H1 (cell line): ENCODE results near the gene ETV5. TPM values are rescaled to one million over a fixed set of nuclear protein-coding genes. Genes with fewer than 3 reads are reported as not detected.

Experiments
- CBX5 ChIP-seq: fragments of 300-800, 300-1000 bp; sonication (generic); IDR thresholded peaks from 2 replicates; pipeline ENCODE4 v1.7.1; 2016; ENCODE audit warnings: antibody characterized with exemption, low read length, low read depth
- EZH2 ChIP-seq: fragments of 200-600 bp; sonication (generic); IDR thresholded peaks from 2 replicates; pipeline ENCODE4 v1.7.1; 2012; ENCODE audit warnings: low read depth, mild to moderate bottlenecking, moderate library complexity, low read length, inconsistent platforms; ENCODE audit not compliant: severe bottlenecking
- KDM4A ChIP-seq: IDR thresholded peaks from one replicate; pipeline ENCODE4 v1.7.1; 2012; ENCODE audit warnings: low read depth, mild to moderate bottlenecking, moderate library complexity, low read length, inconsistent platforms; ENCODE audit not compliant: severe bottlenecking
- PHF8 ChIP-seq: fragments of 200-600 bp; sonication (generic); conservative IDR thresholded peaks from 2 replicates; pipeline ENCODE4 v1.7.1; 2012; ENCODE audit warnings: low read depth, mild to moderate bottlenecking, inconsistent platforms, low read length, moderate library complexity
- RNF2 ChIP-seq: fragments of 200-900, 300-1000 bp; sonication (generic); IDR thresholded peaks from 2 replicates; pipeline ENCODE4 v1.7.1; 2016; ENCODE audit warnings: borderline replicate concordance, low read depth, mild to moderate bottlenecking, antibody characterized with exemption, low read length; ENCODE audit not compliant: poor library complexity, severe bottlenecking; ENCODE audit errors: missing control alignments
- TBP ChIP-seq: IDR thresholded peaks from 2 replicates; pipeline ENCODE4 v1.6.1; 2011; ENCODE audit warnings: low read depth, low read length, improper control_type of control experiment
- TCF12 ChIP-seq: IDR thresholded peaks from 2 replicates; pipeline ENCODE4 v1.6.1; 2011; ENCODE audit warnings: low read depth, mild to moderate bottlenecking, low read length
- polyA plus RNA-seq, 7 experiments: library from polyadenylated mRNA; depleted of rRNA in 3 of 7; stranded (reverse) in 5 of 7; unstranded in 2 of 7; fragments of >200 nt in 5 of 7; fragments of 200-250 nt in 2 of 7; gene quantifications; 1 replicate in 5 of 7; 2 replicates in 1 of 7; 4 replicates in 1 of 7; pipeline versions ENCODE4 v1.2.1 to v1.2.3, GENCODE V29; 2011 to 2013; ENCODE audit warnings: missing spikeins in 2 of 7, mixed read lengths in 2 of 7
- total RNA-seq: library from RNA; stranded (reverse); fragmentation: NEBNext Ultra II Directional; extraction: Animal tissue kit (Norgen Biotek cat#: 25700); gene quantifications from 2 replicates; pipeline ENCODE4 v1.2.1, GENCODE V29; 2021
- TF ChIP-seq, protein P1 (sequence below): fragments of 300-600 bp; sonication (generic); IDR thresholded peaks from 2 replicates; pipeline ENCODE4 v1.7.1; 2012; ENCODE audit warnings: low read length, moderate library complexity, mild to moderate bottlenecking, inconsistent platforms; ENCODE audit not compliant: insufficient replicate concordance

The ETV5 gene
- total and polyA plus RNA-seq, 2 of the 8 experiments (the other 6 are each of a cell fraction or from before 2014, with no cell fraction given), result 13.1 to 36.9 TPM

DNA sequence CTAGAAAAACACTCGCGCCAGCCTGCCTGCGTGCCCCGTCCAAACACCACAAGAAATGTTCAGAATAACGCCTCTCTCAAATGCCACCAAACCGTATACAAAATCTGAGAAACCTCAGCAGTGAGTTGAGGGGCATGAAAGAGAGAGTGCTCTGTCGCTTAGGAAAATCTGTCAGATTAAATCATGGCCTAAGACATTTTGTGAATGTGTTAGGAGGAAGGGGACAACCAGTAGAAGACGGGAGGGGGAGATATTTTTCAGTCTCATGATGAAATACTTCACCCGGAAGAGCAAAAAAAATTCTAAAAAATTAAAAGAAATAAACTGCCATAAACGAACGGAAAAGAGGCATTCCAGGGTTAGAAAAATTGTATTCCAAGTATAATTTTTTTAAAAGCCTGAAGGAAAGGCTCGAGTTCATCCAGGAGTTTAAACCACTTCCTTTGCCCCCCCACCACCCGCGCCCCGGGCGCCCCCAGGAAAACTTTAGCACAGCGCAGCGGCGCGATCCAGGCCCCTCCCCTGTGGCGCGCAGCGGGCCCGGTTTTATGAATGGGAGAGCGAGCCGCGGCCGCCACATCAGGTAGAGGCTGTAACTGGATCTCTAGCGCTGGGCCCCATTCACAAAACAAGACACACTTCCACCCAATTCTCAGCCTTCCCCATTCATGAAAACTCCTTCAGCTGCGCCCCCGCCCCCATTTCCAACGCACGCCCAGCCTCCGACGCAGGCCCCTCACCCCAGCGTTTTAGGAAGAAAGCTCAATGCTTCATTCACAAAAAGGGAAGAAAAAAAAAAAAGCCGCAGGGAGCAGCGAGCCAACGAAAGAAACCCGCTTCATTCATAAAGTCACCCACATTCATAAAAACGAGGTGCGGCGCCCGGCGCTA is 1.4 kb downstream of the ETV5 start (continued):
- peak; percentile 65 for TF ChIP-seq RNF2
- no peak for TF ChIP-seq PHF8
- TF ChIP-seq EZH2, result peak; percentile 17
- TF ChIP-seq TCF12, result 0 out of 2 replicates have a peak, but pooled peaks have one; percentile 9
- TF ChIP-seq KDM4A, result no peak
- TF ChIP-seq, protein P1, sequence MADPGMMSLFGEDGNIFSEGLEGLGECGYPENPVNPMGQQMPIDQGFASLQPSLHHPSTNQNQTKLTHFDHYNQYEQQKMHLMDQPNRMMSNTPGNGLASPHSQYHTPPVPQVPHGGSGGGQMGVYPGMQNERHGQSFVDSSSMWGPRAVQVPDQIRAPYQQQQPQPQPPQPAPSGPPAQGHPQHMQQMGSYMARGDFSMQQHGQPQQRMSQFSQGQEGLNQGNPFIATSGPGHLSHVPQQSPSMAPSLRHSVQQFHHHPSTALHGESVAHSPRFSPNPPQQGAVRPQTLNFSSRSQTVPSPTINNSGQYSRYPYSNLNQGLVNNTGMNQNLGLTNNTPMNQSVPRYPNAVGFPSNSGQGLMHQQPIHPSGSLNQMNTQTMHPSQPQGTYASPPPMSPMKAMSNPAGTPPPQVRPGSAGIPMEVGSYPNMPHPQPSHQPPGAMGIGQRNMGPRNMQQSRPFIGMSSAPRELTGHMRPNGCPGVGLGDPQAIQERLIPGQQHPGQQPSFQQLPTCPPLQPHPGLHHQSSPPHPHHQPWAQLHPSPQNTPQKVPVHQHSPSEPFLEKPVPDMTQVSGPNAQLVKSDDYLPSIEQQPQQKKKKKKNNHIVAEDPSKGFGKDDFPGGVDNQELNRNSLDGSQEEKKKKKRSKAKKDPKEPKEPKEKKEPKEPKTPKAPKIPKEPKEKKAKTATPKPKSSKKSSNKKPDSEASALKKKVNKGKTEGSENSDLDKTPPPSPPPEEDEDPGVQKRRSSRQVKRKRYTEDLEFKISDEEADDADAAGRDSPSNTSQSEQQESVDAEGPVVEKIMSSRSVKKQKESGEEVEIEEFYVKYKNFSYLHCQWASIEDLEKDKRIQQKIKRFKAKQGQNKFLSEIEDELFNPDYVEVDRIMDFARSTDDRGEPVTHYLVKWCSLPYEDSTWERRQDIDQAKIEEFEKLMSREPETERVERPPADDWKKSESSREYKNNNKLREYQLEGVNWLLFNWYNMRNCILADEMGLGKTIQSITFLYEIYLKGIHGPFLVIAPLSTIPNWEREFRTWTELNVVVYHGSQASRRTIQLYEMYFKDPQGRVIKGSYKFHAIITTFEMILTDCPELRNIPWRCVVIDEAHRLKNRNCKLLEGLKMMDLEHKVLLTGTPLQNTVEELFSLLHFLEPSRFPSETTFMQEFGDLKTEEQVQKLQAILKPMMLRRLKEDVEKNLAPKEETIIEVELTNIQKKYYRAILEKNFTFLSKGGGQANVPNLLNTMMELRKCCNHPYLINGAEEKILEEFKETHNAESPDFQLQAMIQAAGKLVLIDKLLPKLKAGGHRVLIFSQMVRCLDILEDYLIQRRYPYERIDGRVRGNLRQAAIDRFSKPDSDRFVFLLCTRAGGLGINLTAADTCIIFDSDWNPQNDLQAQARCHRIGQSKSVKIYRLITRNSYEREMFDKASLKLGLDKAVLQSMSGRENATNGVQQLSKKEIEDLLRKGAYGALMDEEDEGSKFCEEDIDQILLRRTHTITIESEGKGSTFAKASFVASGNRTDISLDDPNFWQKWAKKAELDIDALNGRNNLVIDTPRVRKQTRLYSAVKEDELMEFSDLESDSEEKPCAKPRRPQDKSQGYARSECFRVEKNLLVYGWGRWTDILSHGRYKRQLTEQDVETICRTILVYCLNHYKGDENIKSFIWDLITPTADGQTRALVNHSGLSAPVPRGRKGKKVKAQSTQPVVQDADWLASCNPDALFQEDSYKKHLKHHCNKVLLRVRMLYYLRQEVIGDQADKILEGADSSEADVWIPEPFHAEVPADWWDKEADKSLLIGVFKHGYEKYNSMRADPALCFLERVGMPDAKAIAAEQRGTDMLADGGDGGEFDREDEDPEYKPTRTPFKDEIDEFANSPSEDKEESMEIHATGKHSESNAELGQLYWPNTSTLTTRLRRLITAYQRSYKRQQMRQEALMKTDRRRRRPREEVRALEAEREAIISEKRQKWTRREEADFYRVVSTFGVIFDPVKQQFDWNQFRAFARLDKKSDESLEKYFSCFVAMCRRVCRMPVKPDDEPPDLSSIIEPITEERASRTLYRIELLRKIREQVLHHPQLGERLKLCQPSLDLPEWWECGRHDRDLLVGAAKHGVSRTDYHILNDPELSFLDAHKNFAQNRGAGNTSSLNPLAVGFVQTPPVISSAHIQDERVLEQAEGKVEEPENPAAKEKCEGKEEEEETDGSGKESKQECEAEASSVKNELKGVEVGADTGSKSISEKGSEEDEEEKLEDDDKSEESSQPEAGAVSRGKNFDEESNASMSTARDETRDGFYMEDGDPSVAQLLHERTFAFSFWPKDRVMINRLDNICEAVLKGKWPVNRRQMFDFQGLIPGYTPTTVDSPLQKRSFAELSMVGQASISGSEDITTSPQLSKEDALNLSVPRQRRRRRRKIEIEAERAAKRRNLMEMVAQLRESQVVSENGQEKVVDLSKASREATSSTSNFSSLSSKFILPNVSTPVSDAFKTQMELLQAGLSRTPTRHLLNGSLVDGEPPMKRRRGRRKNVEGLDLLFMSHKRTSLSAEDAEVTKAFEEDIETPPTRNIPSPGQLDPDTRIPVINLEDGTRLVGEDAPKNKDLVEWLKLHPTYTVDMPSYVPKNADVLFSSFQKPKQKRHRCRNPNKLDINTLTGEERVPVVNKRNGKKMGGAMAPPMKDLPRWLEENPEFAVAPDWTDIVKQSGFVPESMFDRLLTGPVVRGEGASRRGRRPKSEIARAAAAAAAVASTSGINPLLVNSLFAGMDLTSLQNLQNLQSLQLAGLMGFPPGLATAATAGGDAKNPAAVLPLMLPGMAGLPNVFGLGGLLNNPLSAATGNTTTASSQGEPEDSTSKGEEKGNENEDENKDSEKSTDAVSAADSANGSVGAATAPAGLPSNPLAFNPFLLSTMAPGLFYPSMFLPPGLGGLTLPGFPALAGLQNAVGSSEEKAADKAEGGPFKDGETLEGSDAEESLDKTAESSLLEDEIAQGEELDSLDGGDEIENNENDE, result no peak
- no peak for TF ChIP-seq TBP
- TF ChIP-seq CBX5, result no peak
